Mucosa of stomach (tissue), 1 donor: ENCODE data around the gene XXYLT1.
"Not testable (repeated sequence)": the region's sequence is repeated elsewhere in the genome, so short reads cannot be mapped to it uniquely, and the experiment has no call there.

Experiments used
- H3K27me3 ChIP-seq: one replicate; pipeline ENCODE4 v1.7.0; 2013; ENCODE audit warnings: mild to moderate bottlenecking, low read length; ENCODE audit not compliant: control insufficient read depth, insufficient read depth
- H3K36me3 ChIP-seq: one replicate; pipeline ENCODE4 v1.7.0; 2013; ENCODE audit warnings: low read length; ENCODE audit not compliant: control insufficient read depth, insufficient read depth
- H3K4me1 ChIP-seq: one replicate; pipeline ENCODE4 v1.7.0; 2013; ENCODE audit warnings: mild to moderate bottlenecking, low read length; ENCODE audit not compliant: control insufficient read depth, insufficient read depth
- H3K4me3 ChIP-seq: one replicate; pipeline ENCODE4 v1.7.0; 2013; ENCODE audit warnings: low read length
- H3K9ac ChIP-seq: one replicate; pipeline ENCODE4 v1.7.0; 2013; ENCODE audit warnings: mild to moderate bottlenecking, low read length, moderate library complexity
- H3K9me3 ChIP-seq: one replicate; pipeline ENCODE4 v1.7.0; 2013; ENCODE audit warnings: mild to moderate bottlenecking, low read length, moderate library complexity; ENCODE audit not compliant: control insufficient read depth
- donor health status: Pancreatic carcinoma.

XXYLT1 gene

DNA sequence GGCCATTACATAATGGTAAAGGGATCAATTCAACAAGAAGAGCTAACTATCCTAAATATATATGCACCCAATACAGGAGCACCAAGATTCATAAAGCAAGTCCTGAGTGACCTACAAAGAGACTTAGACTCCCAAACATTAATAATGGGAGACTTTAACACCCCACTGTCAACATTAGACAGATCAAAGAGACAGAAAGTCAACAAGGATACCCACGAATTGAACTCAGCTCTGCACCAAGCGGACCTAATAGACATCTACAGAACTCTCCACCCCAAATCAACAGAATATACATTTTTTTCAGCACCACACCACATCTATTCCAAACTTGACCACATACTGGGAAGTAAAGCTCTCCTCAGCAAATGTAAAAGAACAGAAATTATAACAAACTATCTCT is 55.4 kb downstream of the XXYLT1 start:
- H3K9ac ChIP-seq, H3K4me3 ChIP-seq, H3K9me3 ChIP-seq, H3K36me3 ChIP-seq, H3K27me3 ChIP-seq, H3K4me1 ChIP-seq: not testable (repeated sequence)

DNA sequence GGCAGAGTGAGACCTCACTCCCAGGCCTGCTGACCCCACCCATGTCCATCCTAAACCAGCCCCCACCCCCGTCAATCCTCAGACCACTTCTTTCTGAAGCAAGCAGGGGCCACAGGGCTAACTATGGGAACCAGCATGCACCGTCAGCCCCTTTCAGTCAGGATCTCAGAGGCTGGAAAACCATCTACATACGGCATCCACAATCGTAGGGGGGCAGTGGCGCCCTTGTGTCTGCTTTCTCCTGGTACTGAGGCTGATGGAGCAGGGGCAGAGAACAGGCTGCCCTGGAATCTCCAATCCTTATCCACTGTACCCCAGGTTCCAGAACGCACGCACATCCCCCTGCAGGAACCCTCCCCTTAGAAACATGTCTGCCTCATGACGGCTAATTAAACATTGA is 56.6 kb downstream of the XXYLT1 start:
- Histone ChIP-seq H3K27me3 (no peaks in the 10 kb centered on the region), H3K36me3 (no peaks in the 10 kb centered on the region), H3K4me1 (no peaks in the 10 kb centered on the region), H3K4me3 (no peak overlapping the region), H3K9ac (no peak overlapping the region), H3K9me3 (no peaks in the 10 kb centered on the region)

DNA sequence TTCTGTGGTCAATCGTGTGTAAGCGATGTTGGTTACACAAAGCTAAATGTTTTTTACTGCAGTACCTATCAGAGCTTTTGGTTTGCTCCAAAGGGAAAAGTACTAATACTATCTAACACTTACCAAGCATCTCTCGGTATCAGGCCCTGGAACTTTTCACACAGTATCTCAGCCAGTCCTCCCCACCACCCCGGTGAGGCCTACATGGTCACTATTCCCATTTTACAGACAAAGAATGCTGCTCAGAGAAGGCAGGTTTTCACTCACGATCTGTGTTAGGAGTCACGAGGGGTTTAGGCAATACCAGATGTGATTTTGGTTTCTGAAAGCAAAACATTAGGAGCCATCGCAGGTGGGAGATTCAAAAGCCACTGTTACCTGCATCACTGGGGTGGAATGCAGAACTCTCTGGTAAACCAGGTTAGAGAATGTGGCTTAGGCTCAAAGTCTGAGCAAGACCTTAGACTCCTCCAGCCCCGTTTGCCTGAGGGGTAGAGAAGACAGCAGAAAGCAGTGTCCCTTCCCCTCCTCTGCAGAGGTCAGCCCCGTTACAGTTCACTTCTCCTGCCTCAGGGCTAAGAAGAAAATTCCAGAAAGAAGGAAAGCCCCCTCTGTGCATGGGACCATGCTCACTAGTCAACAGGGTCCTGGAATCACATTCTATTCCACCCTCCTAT is 57.2 kb downstream of the XXYLT1 start:
- H3K4me1 ChIP-seq = no peaks in the 10 kb centered on the region
- no peaks in the 10 kb centered on the region for H3K36me3 ChIP-seq
- no peak overlapping the region for H3K4me3 ChIP-seq
- H3K9me3 ChIP-seq = no peaks in the 10 kb centered on the region
- no peaks in the 10 kb centered on the region for H3K27me3 ChIP-seq
- no peak overlapping the region for H3K9ac ChIP-seq

DNA sequence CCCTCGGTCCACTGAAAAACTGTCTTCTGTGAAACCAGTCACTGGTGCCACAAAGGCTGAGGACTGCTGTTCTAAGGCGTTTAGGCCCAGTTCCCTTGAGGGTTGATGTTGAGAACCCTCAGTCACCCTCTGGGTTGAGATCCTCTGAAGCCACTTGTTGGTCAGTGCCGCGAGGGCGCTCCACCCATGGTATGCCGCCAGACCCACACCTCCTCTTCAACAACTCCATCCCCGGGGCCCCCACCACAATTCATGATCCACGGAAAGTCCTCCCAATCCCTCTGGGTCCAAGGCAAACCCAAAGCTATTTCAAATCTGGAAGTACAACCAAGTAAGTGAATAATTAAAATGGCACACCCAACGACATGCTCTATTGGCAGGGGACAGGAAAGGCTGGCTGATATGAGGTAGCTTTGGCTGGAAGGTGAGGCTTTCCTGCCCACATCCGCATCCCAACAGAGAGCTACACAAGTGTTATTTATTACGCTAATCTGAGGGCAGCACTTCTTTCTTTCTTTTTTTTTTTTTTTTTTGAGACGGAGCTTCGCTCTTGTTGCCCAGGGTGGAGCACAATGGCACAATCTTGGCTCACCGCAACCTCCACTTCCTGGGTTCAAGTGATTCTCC is 58.1 kb downstream of the XXYLT1 start:
- Histone ChIP-seq H3K4me1 (no peaks in the 10 kb centered on the region), H3K36me3 (no peaks in the 10 kb centered on the region), H3K9ac (no peak overlapping the region), H3K9me3 (no peaks in the 10 kb centered on the region), H3K4me3 (no peak overlapping the region), H3K27me3 (no peaks in the 10 kb centered on the region)

DNA sequence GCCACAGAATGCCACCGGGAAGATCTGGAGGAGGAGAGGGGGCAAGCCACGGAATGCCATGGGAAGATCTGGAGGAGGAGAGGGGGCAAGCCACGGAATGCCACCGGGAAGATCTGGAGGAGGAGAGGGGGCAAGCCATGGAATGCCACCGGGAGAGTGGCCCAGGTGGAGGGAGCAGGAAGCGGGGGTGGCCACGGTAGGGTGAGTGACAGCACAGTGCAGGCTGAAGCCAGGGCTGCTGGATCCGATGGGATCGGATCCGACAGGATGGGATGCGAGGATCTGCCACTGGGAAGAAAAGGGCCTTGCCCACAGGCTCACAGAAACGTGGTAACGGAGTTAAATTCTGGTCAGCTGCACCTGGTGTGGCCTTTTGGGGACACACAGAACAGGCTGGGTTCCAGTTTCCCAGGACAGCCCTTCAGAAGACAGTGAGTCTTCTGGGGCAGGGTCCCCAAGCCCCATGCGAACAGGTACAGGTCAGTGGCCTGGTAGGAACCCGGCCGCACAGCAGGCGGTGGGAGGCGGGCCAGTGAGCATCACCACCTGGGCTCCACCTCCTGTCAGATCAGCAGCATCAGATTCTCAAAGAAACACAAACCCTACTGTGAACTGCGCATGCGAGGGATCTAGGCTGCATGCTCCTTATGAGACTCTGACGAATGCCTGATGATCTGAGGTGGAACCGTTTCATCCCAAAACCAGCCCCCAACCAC is 58.8 kb downstream of the XXYLT1 start:
- H3K9me3 ChIP-seq = no peaks in the 10 kb centered on the region
- H3K36me3 ChIP-seq = no peaks in the 10 kb centered on the region
- no peaks in the 10 kb centered on the region for H3K4me1 ChIP-seq
- H3K27me3 ChIP-seq = no peaks in the 10 kb centered on the region
- no peak overlapping the region for H3K4me3 ChIP-seq
- H3K9ac ChIP-seq = no peak overlapping the region

DNA sequence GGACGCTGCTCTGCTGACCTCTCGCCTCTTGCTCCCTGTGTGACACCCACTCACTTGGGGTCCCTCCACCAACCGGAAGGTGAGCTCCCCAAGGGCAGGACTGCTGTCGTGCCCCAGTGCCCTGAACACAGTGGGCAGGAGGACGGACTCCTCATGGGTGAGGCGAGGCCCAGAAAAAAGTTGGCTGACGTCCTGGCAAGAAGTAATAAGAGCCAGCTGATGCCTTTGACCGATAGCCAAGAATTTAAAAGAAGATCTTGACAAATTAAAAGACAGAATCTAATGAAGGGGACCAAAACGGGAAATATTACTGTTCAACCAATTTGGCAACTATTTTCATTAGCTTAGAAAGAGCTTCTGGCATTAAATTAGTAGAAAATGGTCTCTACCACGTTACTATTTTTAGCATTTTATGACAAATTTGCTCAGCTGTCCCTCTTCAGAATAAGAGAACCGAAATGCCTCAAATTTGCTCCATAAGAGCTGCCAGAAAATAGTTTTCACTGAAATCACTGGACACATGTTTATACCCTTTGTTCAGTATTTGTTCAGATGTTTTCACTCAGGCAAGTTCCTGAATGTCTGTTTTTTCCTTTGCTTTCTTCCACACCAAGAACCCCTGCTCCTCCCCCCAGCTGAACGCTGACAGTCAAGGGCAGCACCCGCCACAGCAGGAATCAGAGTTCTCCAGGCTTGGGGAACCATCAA is 60.5 kb downstream of the XXYLT1 start:
- no peak overlapping the region for H3K4me3 ChIP-seq
- no peaks in the 10 kb centered on the region for H3K9me3 ChIP-seq
- H3K4me1 ChIP-seq = no peaks in the 10 kb centered on the region
- H3K9ac ChIP-seq = peak overlapping the region; percentile 17
- no peaks in the 10 kb centered on the region for H3K36me3 ChIP-seq
- no peaks in the 10 kb centered on the region for H3K27me3 ChIP-seq

DNA sequence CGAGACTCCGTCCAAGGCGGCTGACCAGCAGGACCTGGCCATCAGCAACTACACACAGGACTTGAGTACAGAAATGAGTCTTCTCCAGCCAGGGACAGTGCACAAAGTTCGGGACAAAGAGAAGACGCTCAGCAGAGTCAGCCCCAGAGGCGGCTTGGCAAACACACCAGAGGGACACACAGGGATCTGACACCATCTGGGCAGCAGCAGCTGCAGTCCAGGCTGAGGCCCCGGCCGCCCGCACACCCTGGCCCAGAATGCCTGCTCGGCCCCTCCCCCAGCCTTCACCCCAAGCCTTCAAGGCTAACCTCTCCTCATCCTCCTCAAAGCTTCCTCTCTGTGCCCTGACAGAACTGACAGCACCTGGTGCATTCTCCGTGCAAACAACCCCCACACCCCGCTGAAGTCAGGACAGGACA is 61.1 kb downstream of the XXYLT1 start:
- Histone ChIP-seq H3K4me3 (no peak overlapping the region), H3K4me1 (no peaks in the 10 kb centered on the region), H3K36me3 (no peaks in the 10 kb centered on the region), H3K9me3 (no peaks in the 10 kb centered on the region), H3K27me3 (no peaks in the 10 kb centered on the region), H3K9ac (no peak overlapping the region)

DNA sequence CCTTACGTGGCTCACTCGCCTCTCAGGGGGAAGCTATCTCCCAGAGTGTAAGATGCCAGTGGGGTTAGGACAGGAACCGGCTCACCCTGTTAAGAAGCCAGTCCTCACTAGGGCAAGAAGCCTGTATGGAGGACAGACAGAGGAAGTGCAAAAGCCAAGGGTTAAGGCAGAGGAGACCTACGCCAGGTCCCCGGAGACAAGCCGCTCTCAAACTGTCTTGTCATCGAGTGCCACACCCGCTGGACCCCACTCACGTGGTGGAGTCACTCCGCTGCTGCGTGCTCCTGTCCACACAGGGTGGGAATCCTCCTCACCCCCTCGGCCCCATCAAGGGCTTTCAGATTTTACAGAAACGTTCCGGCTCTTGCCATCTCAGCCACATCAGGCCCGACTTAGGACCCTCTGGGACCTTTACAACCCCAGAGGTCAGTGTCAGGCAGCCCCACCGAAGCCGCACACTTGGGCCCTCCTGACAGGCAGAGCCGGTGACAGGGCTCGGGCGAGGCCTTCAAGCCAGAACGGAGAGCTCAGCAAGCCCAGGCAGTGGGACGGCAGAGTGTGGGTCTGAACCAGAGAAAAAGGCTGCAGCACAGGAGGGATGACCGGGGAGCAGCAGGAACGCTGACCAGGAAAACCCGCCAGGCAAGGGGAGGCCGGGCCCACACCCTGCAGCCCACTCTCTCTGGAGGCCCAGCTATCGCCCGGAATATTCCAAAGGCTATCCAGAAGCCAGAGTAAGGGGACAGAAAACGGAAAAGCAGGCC is 61.7 kb downstream of the XXYLT1 start:
- Histone ChIP-seq H3K4me3 (no peak overlapping the region), H3K9me3 (no peaks in the 10 kb centered on the region), H3K9ac (peak overlapping the region; percentile 18), H3K4me1 (no peaks in the 10 kb centered on the region), H3K36me3 (no peaks in the 10 kb centered on the region), H3K27me3 (no peaks in the 10 kb centered on the region)

DNA sequence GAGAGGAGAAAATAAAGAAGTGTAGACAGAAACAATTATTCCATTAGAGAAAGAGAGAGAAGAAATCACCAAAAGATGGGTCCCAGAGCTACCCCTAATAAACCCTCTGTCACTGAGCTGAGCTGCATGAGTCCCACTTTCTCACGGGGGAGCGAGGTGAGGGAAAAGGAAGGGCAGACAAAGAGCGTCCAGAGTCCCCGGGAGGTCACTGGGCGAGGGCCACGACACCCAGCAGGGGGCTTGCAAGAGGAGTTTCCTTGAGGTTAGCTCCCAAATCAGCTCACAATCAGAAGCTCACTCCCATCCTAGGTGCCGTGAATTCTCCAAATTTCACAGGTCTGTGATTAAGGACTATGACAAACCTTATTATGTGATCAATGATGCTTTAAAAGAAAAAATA is 62.3 kb downstream of the XXYLT1 start:
- H3K9ac ChIP-seq = peak overlapping the region; percentile 18
- H3K4me3 ChIP-seq = no peak overlapping the region
- H3K27me3 ChIP-seq = no peaks in the 10 kb centered on the region
- no peaks in the 10 kb centered on the region for H3K4me1 ChIP-seq
- H3K9me3 ChIP-seq = no peaks in the 10 kb centered on the region
- no peaks in the 10 kb centered on the region for H3K36me3 ChIP-seq

DNA sequence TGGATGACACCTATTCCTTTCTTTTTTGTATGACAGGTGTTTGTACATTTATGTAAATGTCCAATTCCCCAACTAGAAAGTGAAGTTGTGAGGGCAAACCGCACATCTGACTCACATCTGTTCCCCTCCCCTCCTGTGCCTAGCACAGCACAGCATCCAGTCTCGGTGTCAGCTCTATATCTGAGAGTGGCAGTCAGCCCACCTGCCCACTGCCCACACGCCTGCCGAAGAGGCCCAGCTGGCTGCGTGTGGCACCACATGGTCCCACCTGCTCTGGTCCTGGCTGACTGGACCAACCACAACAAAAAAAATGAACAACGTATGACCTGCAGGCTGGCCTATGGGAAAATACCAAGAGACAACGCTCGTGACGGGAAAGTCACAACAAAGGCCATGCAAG is 62.8 kb downstream of the XXYLT1 start:
- H3K9ac ChIP-seq = no peak overlapping the region
- no peaks in the 10 kb centered on the region for H3K9me3 ChIP-seq
- H3K36me3 ChIP-seq = no peaks in the 10 kb centered on the region
- H3K4me1 ChIP-seq = no peaks in the 10 kb centered on the region
- H3K4me3 ChIP-seq = no peak overlapping the region
- no peaks in the 10 kb centered on the region for H3K27me3 ChIP-seq

DNA sequence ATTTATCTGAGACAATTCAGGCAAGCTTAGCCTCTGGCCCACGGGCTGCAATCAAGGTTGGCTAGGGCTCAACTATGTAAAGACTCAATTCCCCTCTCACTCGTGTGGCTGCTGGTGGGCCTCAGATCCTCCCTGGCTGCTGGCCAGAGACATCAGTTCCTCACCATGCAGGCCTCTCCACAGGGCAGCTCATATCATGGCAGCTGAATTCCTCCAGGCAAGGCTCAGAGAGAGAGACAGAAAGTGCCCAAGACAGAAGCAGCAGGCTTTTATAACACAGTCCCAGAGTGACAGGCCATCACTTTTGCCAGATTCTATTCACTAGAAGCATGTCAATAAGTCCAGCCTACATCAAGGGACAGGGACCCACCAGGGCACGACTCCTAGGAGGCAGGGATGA is 63.2 kb downstream of the XXYLT1 start:
- no peaks in the 10 kb centered on the region for H3K4me1 ChIP-seq

More for the DNA sequence above, 63.2 kb downstream of the XXYLT1 start:
- H3K27me3 ChIP-seq = no peaks in the 10 kb centered on the region
- H3K36me3 ChIP-seq = no peaks in the 10 kb centered on the region
- H3K9me3 ChIP-seq = no peaks in the 10 kb centered on the region
- H3K9ac ChIP-seq = no peak overlapping the region
- no peak overlapping the region for H3K4me3 ChIP-seq
